HEK293 (cell line): Measurements from ENCODE around the gene MAN1C1.

Experiments used
- CTCF ChIA-PET: fragments of 350-600 bp; formaldehyde crosslinking; extraction: SDS; loops from one replicate; lab custom pipeline; 2021; ENCODE audit warnings: antibody characterized with exemption; lab: Yijun Ruan, JAX
- POLR2A ChIA-PET: fragments of 300-600 bp; formaldehyde crosslinking; extraction: SDS; loops from one replicate; lab custom pipeline; 2020; ENCODE audit warnings: antibody characterized with exemption, inconsistent platforms; lab: Yijun Ruan, JAX
- H3K27ac ChIP-seq: fragments of 200-500 bp; sonication (Bioruptor generic); 2 replicates; pipeline ENCODE4 v1.5.1; 2014; ENCODE audit warnings: low read depth, low read length, control low read depth, inconsistent platforms; ENCODE audit errors: extremely low read depth
- H3K36me3 ChIP-seq, 2 experiments: fragments of 200-500 bp in 1 of 2; sonication (Bioruptor generic) in 1 of 2; 1 replicate in 1 of 2; 2 replicates in 1 of 2; pipeline ENCODE4 v1.5.1; 2014 to 2017; ENCODE audit warnings: inconsistent platforms in 2 of 2, low read length in 2 of 2; ENCODE audit not compliant: control insufficient read depth in 2 of 2, insufficient read depth in 1 of 2
- H3K4me1 ChIP-seq: fragments of 200-500 bp; sonication (Bioruptor generic); 2 replicates; pipeline ENCODE4 v1.5.1; 2014; ENCODE audit warnings: mild to moderate bottlenecking, low read length, inconsistent platforms; ENCODE audit not compliant: control insufficient read depth, insufficient read depth
- H3K4me3 ChIP-seq: 2 replicates; pipeline ENCODE4 v1.5.1; 2011; ENCODE audit warnings: low read depth, mild to moderate bottlenecking, control low read depth, low read length, moderate library complexity
- H3K9me3 ChIP-seq: fragments of 200-500 bp; sonication (Bioruptor generic); 2 replicates; pipeline ENCODE4 v1.5.1; 2014; ENCODE audit warnings: low read depth, low read length, inconsistent platforms; ENCODE audit not compliant: control insufficient read depth, insufficient read depth
- GLI4 ChIP-seq: fragments of 450-650 bp; formaldehyde crosslinking; IDR thresholded peaks from 2 replicates; pipeline ENCODE4 v1.5.1; 2016; ENCODE audit warnings: missing biosample characterization, missing genetic modification characterization
- MZF1 ChIP-seq: fragments of 450-650 bp; formaldehyde crosslinking; IDR thresholded peaks from 2 replicates; pipeline ENCODE4 v1.5.1; 2017; ENCODE audit warnings: missing biosample characterization, missing genetic modification characterization, borderline replicate concordance
- OSR2 ChIP-seq: fragments of 450-650 bp; formaldehyde crosslinking; IDR thresholded peaks from 2 replicates; pipeline ENCODE4 v1.5.1; 2016; ENCODE audit warnings: missing biosample characterization, missing genetic modification characterization
- YY1 ChIP-seq: fragments of 450-650 bp; formaldehyde crosslinking; IDR thresholded peaks from 2 replicates; pipeline ENCODE4 v1.5.1; 2018; ENCODE audit warnings: missing biosample characterization, missing genetic modification characterization
- ZBTB6 ChIP-seq: fragments of 450-650 bp; formaldehyde crosslinking; IDR thresholded peaks from 2 replicates; pipeline ENCODE4 v1.5.1; 2017; ENCODE audit warnings: missing biosample characterization, missing genetic modification characterization
- ZFHX2 ChIP-seq: fragments of 450-650 bp; formaldehyde crosslinking; conservative IDR thresholded peaks from 2 replicates; pipeline ENCODE4 v1.5.1; 2016; ENCODE audit warnings: missing biosample characterization, missing genetic modification characterization
- ZNF112 ChIP-seq: fragments of 450-650 bp; formaldehyde crosslinking; IDR thresholded peaks from 2 replicates; pipeline ENCODE4 v1.5.0; 2017; ENCODE audit warnings: missing biosample characterization, missing genetic modification characterization
- ZNF148 ChIP-seq: fragments of 450-650 bp; formaldehyde crosslinking; IDR thresholded peaks from 2 replicates; pipeline ENCODE4 v1.5.0; 2017; ENCODE audit warnings: missing biosample characterization, missing genetic modification characterization, borderline replicate concordance
- ZNF2 ChIP-seq: fragments of 450-650 bp; formaldehyde crosslinking; IDR thresholded peaks from 2 replicates; pipeline ENCODE4 v1.5.1; 2016; ENCODE audit warnings: missing biosample characterization, missing genetic modification characterization
- ZNF404 ChIP-seq: fragments of 450-650 bp; formaldehyde crosslinking; IDR thresholded peaks from 2 replicates; pipeline ENCODE4 v1.5.1; 2017; ENCODE audit warnings: missing biosample characterization, missing genetic modification characterization
- ZNF513 ChIP-seq: fragments of 450-650 bp; IDR thresholded peaks from 2 replicates; pipeline ENCODE4 v1.5.1; 2018; ENCODE audit warnings: missing biosample characterization, missing genetic modification characterization
- ZNF530 ChIP-seq: fragments of 450-650 bp; formaldehyde crosslinking; IDR thresholded peaks from 2 replicates; pipeline ENCODE4 v1.5.1; 2016; ENCODE audit warnings: low read depth, missing biosample characterization, missing genetic modification characterization
- ZNF571 ChIP-seq: fragments of 450-650 bp; formaldehyde crosslinking; IDR thresholded peaks from 2 replicates; pipeline ENCODE4 v1.5.0; 2017; ENCODE audit warnings: missing biosample characterization, missing genetic modification characterization
- ZNF580 ChIP-seq: fragments of 450-650 bp; formaldehyde crosslinking; IDR thresholded peaks from 2 replicates; pipeline ENCODE4 v1.5.1; 2016; ENCODE audit warnings: missing biosample characterization, missing genetic modification characterization
- ZNF664 ChIP-seq: fragments of 450-650 bp; formaldehyde crosslinking; IDR thresholded peaks from 2 replicates; pipeline ENCODE4 v1.5.1; 2016; ENCODE audit warnings: missing biosample characterization, missing genetic modification characterization
- ZNF76 ChIP-seq: fragments of 450-650 bp; formaldehyde crosslinking; IDR thresholded peaks from 2 replicates; pipeline ENCODE4; 2016; ENCODE audit warnings: low read depth, missing biosample characterization, missing genetic modification characterization, borderline replicate concordance

MAN1C1 gene

GRCh38 chr1:25612421-25612820, 4.2 kb upstream of the MAN1C1 start:
- Histone ChIP-seq H3K27ac (no peak overlapping the region), H3K36me3 (no peaks in the 10 kb centered on the region), H3K4me3 (no peak overlapping the region), H3K4me1 (no peaks in the 10 kb centered on the region), H3K9me3 (no peaks in the 10 kb centered on the region)
- CTCF ChIA-PET = interaction anchor here (0.7 to 1.0 kb wide), 2 partner anchors 181 to 186 kb away, joined by 4 to 5 read pairs; no protein-coding TSS in a partner anchor
- POLR2A ChIA-PET = interaction anchor here (0.6 kb wide), 1 partner anchor 175 kb away, joined by 8 read pairs; no protein-coding TSS in a partner anchor
- no peak for TF ChIP-seq ZNF76
- TF ChIP-seq MZF1 = no peak
- no peak for TF ChIP-seq ZNF513 (tag by site-specific recombination)
- 0 out of 2 replicates have a peak, but pooled peaks have one; percentile 23 for TF ChIP-seq ZNF580 (tag by site-specific recombination)
- TF ChIP-seq YY1 = no peak
- TF ChIP-seq ZNF571 = no peak
- no peak for TF ChIP-seq ZNF404 (tag by site-specific recombination)
- TF ChIP-seq ZNF112 (tag by site-specific recombination) = no peak

- TF ChIP-seq OSR2 (no peak), ZNF664 (tag by site-specific recombination) (peak; percentile 65), ZNF2 (tag by site-specific recombination) (no peak), ZFHX2 (tag by site-specific recombination) (no peak), ZNF148 (tag by site-specific recombination) (no peak), ZBTB6 (tag by site-specific recombination) (no peak), GLI4 (tag by site-specific recombination) (no peak)
- Histone ChIP-seq H3K4me3 (no peak overlapping the region), H3K4me1 (no peaks in the 10 kb centered on the region; the same call in 1 of the 2 replicates), H3K9me3 (no peaks in the 10 kb centered on the region), H3K36me3 (no peaks in the 10 kb centered on the region), H3K27ac (no peak overlapping the region)
- CTCF ChIA-PET = interaction anchor here (1.0 kb wide), 1 partner anchor 32 kb away, joined by 3 read pairs; no protein-coding TSS in a partner anchor
- POLR2A ChIA-PET = interaction anchor here (0.5 kb wide), 1 partner anchor 65 kb away, joined by 5 read pairs; no protein-coding TSS in a partner anchor
These were observed 3.5 kb upstream of the MAN1C1 start for GRCh38 chr1:25613091-25613490.

- Histone ChIP-seq H3K4me3 (no peak overlapping the region), H3K36me3 (no peaks in the 10 kb centered on the region), H3K27ac (no peak overlapping the region), H3K9me3 (no peaks in the 10 kb centered on the region), H3K4me1 (no peaks in the 10 kb centered on the region; the same call in 1 of the 2 replicates)
- CTCF ChIA-PET = interaction anchor here (1.5 to 1.9 kb wide), 2 partner anchors 61 to 184 kb away, joined by 3 to 9 read pairs; no protein-coding TSS in a partner anchor
- no peak for TF ChIP-seq ZNF530 (tag by site-specific recombination)
- POLR2A ChIA-PET = no interaction called here
These were observed 2.0 kb upstream of the MAN1C1 start for GRCh38 chr1:25614501-25615171.
